A204.1 (cell line): ENCODE results near the gene ZBED2.

Source experiments
- FAIRE-seq: peaks from 2 replicates; lab custom pipeline; 2012; peaks lifted over from hg19 to GRCh38; lab: Jason Lieb, UNC

ZBED2 gene

GRCh38 chr3:111603679-111604078, 8.5 kb upstream of the ZBED2 start:
- FAIRE-seq: no peak

GRCh38 chr3:111601810-111602209, 6.7 kb upstream of the ZBED2 start:
- no peak for FAIRE-seq

- FAIRE-seq: no peak
Observed at GRCh38 chr3:111598552-111598951, 3.4 kb upstream of the ZBED2 start.

GRCh38 chr3:111598139-111598538, 3.0 kb upstream of the ZBED2 start:
- no peak for FAIRE-seq

GRCh38 chr3:111596328-111596727, 1.2 kb upstream of the ZBED2 start:
- no peak for FAIRE-seq

- FAIRE-seq: no peak
Observed at GRCh38 chr3:111594781-111595180, 365 bp downstream of the ZBED2 start.

GRCh38 chr3:111594205-111594604, 941 bp downstream of the ZBED2 start:
- FAIRE-seq: no peak

- FAIRE-seq: no peak
Observed at GRCh38 chr3:111593666-111594065, 1.5 kb downstream of the ZBED2 start.

- no peak for FAIRE-seq
Observed at GRCh38 chr3:111592936-111593335, 2.2 kb downstream of the ZBED2 start.

- no peak for FAIRE-seq
Observed at GRCh38 chr3:111592143-111592542, 3.0 kb downstream of the ZBED2 start.

GRCh38 chr3:111591555-111591954, 3.6 kb downstream of the ZBED2 start:
- no peak for FAIRE-seq

GRCh38 chr3:111590143-111590491, 5.0 kb downstream of the ZBED2 start:
- FAIRE-seq: no peak

- FAIRE-seq: no peak
Observed at GRCh38 chr3:111589303-111590142, 5.6 kb downstream of the ZBED2 start.

- no peak for FAIRE-seq
Observed at GRCh38 chr3:111588527-111588926, 6.6 kb downstream of the ZBED2 start.

GRCh38 chr3:111585217-111585616, 9.9 kb downstream of the ZBED2 start:
- FAIRE-seq: no peak

GRCh38 chr3:111584744-111585143, 10.4 kb downstream of the ZBED2 start:
- FAIRE-seq: no peak

GRCh38 chr3:111582120-111582474, 13.0 kb downstream of the ZBED2 start:
- FAIRE-seq: no peak

GRCh38 chr3:111581403-111582119, 13.6 kb downstream of the ZBED2 start:
- FAIRE-seq: no peak

- no peak for FAIRE-seq
Observed at GRCh38 chr3:111579495-111579894, 15.7 kb downstream of the ZBED2 start.

GRCh38 chr3:111578867-111579266, 16.3 kb downstream of the ZBED2 start:
- no peak for FAIRE-seq

- no peak for FAIRE-seq
Observed at GRCh38 chr3:111577798-111578685, 17.1 kb downstream of the ZBED2 start.

GRCh38 chr3:111577113-111577512, 18.0 kb downstream of the ZBED2 start:
- FAIRE-seq: no peak

GRCh38 chr3:111571907-111572460, 23.2 kb downstream of the ZBED2 start:
- FAIRE-seq: no peak
